GM19240 (cell line): ENCODE results near the gene SDF2L1.
"Not testable (repeated sequence)": the region's sequence is repeated elsewhere in the genome, so short reads cannot be mapped to it uniquely, and the experiment has no call there.

Experiments used
- DNase-seq: peaks from one replicate; pipeline ENCODE4 v3.0.0; 2011; ENCODE audit warnings: low spot score; ENCODE audit not compliant: insufficient read length

SDF2L1 gene

DNA sequence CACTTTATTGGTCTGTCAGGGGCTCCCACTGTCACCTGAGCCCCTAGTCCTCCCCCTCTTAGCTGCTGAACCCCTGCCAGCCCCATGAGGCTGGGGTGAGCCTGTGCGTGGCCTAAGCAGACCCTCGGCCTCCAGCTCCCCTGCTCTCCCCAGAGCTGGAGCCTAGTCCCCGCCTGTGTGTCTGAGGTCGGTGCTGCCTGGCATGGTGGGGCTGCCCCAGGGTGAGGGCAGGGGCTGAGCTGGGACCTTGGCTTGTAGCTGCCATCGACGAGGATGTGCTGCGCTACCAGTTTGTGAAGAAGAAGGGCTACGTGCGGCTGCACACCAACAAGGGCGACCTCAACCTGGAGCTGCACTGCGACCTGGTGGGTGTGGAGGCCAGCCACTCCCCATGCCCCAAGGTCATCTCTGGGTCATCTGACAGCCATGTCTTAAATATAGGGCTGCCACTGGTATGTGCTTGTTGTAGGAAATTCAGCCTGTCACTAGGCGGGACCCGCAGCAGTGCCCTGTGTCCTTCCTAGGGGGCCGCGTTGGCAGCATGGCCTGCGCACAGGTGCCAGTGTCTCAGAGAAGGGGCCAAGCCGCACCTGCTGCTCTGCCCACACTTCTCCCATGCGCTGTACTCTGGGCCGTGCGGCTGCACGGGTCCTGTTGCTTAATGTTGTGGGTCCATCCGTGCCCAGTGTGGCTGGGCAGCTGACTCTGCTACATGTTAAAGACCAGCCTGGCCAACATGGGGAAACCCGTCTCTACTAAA lies 44.7 kb downstream of the SDF2L1 start:
- no peak for DNase-seq

DNA sequence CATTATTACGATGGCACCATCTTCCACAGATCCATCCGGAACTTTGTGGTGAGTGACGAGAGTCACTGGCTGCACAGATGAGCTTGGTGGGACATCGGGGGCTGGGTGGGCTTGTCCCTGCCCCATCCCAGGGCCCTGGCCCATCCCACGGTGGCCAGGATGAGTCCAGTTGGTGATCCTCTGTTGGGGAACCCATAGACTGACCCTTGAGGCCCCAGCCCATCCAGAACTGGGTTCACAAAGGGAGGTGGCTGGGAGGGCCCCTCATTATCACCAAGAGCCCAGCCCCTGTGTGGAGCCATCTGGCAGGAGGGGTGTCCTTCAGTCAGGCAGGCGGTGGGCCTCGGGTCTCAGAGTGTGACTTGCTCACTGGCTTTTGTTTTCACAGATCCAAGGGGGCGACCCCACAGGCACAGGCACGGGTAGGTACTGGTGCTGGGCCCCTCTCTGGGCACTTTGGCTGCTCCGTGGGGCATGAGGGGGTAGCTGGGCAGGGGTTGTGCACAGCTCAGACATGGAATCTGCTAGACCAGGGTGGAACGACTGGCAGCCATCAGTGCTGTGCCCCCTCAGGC lies 45.7 kb downstream of the SDF2L1 start:
- no peak for DNase-seq

DNA sequence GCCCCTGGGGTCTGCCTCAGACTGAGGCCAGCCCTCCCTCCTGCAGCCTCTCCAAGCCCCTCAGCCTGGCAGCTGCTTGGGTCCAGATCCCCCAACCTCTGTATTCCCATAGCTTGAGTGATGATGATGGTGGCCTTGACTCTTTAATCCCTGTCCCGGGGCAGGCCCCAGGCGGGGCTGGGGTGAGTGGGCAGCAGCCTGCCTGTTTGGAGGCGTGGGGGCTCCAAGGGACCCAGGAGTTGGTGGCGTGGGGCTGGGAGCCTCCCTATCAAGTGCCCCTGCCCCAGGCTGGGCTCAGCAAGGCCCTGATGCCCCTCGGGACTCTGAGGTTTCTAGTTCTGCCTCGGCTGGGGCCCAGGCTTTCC lies 46.2 kb downstream of the SDF2L1 start:
- no peak for DNase-seq

DNA sequence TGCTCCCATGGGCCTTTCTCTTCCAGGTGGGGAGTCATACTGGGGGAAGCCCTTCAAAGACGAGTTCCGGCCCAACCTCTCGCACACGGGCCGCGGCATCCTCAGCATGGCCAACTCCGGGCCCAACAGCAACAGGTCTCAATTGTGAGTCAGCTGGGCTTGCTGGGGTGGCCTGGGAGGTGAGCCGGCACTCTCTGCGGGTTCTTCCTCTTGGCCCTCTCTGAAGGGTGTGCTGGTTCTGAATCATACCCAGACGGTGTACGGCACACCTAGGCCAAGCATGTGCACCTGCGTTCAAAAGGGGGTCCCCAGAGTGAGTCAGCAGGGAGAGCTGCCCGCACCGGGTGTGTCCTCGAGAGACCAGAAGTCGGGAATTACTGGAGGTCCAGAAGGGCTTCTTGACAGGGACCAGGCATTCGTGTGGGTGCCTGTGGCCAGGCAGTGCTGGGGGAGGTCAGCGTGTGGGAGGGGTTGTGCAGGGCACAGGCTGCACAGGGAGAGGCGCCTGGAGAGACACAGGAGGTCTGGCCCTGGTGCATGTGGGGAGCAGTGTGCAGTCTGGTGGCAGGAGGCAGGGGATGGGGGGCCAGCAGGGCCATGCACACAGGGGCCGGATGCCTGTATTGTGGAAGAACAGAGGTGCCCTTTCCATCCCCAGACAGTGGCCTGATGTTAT lies 46.7 kb downstream of the SDF2L1 start:
- DNase-seq = no peak

DNA sequence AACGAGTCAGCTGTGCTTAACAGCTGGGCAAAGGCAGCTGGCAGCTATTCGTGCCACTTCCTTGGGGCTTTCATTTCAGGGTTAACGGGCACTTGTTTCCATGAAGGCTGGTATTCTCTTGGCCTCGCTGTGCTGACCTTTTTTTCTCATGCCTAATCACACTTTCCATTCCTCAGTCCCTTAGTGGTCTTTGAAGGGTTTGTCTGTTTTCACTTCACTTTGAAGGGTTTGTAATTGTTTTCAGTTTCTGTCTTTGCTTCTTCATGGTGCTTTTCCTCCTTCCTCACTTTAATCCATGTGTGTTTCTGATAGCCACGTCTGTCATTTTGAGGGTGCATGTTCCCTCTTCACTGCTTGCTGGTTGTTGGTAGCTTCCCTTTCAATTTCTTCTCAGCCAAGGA lies 48.3 kb downstream of the SDF2L1 start:
- no peak for DNase-seq

DNA sequence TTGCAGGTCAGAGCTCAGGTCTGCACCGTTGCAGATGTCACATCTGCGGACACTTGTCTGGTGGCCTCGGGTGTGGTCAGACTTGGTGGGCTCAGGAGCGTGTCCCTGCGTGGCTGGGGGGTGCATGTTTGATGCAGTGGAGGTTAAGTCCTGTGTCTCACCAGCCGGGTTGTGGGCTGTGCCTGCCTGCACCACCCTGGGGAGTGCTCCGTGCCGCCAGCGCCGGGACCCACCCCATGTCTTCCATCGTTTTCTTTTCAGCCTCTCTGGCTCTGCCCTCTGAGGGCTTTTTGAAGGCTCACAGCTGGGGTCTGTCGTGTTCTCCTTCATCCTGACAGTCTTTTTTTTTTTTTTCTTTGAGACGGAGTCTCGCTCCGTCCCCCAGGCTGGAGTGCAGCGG lies 49.7 kb downstream of the SDF2L1 start:
- no peak for DNase-seq

DNA sequence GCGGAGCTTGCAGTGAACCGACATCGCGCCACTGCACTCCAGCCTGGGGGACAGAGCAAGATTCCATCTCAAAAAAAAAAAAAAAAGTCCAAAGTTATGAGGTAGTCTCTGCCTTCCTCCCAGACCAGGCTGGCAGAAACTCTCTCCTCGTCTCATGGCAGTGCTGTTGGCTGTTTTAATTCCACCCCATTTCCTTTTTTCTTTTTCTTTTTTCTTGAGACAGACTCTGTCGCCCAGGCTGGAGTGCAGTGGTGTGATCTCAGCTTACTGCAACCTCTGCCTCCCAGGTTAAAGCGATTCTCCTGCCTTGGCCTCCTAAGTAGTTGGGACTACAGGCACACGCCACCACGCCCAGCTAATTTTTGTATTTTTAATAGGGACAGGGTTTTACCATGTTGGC lies 50.8 kb downstream of the SDF2L1 start:
- DNase-seq = not testable (repeated sequence)

DNA sequence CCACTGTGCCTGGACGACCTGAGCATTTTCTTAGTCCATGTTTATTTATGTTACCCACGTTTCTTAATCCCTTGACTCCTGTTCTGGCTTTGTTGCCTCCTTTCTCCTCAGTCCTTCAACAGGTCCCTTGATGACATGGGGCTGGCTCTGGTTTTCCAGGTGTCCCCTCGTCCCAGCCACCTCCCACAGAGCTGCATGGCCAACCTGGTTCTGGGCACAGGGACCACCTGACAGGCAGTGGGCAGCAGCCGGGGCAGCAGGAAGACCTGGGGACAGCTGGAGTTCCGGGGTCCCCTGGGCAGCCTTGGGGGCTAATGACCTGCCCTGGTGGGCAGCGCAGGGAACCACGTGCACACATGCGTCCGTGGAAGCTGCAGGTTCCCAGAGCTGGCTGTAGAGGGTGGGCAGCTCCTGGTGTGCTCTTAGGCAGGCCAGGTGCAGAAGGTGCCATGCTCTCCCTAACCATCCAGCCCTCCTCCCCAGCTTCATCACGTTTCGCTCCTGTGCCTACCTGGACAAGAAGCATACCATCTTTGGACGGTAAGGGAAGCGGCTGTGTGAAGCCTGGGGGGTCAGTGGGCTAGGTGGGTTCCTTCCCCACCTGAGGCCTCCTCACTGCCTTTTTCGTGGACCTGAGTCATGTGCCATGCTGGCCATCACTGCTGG lies 51.4 kb downstream of the SDF2L1 start:
- no peak for DNase-seq
